ENCODE measurements around the gene UFD1.

GRCh38 chr22:19401483-19401882 lies 77.5 kb downstream of the UFD1 start:
- no peak for TF ChIP-seq POLR2AphosphoS5 (IDR thresholded peaks at IDR 0.05; ENCODE audit: low read depth, low read length)
- no peak for TF ChIP-seq SIN3A (IDR thresholded peaks at IDR 0.05; ENCODE audit: borderline replicate concordance, insufficient read depth, low read length)
